PFSK-1 (cell line): ENCODE measurements around the gene XPNPEP1.

Experiments used
- TAF1 ChIP-seq: IDR thresholded peaks from 2 replicates; pipeline ENCODE4 v1.6.1; 2012; ENCODE audit warnings: low read length, control low read depth, borderline replicate concordance; ENCODE audit not compliant: insufficient read depth
- TF ChIP-seq, protein P1 (sequence below), 2 experiments: IDR thresholded peaks; 2 replicates each; pipeline versions ENCODE4 v1.6.1 to v1.8.0; 2011 to 2012; ENCODE audit warnings: low read depth in 2 of 2, low read length in 2 of 2, control low read depth in 1 of 2, inconsistent platforms in 1 of 2, mild to moderate bottlenecking in 1 of 2, moderate library complexity in 1 of 2; ENCODE audit not compliant: insufficient read depth in 1 of 2

DNA sequence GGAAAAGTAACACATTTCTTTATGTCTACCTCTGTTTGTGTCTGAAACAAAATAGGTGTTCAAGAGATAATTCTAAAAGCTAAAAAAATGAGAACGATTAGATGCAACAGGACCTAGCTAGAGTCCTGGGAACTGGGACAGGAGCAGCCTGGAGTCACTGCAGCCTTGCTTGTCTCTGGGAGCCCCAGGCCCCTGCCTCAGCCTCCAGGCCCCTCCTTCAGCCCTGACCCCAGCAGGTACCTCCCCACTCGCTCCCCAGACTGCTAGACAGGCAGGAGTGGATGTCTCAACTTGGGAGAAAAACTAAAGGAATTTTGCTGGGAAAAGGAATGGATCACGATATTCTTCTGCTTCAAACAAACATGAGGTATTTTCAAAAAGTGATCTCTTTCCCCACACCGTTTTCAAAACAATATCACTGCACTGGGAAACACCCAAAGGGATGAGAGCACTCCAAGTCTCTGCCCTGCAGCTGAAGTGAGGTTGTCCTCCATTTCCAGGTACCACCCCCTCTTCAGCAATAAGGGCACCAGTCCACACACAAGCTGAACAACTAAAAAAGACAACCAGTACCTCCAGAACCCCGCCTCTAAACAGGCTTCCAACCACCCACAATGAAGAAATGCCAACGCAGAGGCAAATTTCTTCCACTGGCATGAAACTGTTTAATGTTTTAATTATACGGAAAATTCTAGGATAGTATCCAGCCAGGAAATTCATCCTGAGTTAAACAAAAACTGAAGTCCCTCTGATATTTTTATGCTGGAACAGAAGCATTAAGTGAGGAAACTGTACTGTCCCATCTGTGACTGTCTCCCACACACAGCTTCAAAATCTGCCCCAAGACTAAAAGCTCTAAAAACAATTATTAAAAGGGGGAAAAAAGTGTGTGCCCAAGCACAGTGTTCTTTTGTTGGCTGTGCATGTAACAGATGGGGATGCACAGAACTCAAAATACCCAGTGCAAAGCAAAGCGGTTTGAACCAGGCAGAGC, 47.2 kb downstream of the XPNPEP1 start:
- TF ChIP-seq, protein P1, sequence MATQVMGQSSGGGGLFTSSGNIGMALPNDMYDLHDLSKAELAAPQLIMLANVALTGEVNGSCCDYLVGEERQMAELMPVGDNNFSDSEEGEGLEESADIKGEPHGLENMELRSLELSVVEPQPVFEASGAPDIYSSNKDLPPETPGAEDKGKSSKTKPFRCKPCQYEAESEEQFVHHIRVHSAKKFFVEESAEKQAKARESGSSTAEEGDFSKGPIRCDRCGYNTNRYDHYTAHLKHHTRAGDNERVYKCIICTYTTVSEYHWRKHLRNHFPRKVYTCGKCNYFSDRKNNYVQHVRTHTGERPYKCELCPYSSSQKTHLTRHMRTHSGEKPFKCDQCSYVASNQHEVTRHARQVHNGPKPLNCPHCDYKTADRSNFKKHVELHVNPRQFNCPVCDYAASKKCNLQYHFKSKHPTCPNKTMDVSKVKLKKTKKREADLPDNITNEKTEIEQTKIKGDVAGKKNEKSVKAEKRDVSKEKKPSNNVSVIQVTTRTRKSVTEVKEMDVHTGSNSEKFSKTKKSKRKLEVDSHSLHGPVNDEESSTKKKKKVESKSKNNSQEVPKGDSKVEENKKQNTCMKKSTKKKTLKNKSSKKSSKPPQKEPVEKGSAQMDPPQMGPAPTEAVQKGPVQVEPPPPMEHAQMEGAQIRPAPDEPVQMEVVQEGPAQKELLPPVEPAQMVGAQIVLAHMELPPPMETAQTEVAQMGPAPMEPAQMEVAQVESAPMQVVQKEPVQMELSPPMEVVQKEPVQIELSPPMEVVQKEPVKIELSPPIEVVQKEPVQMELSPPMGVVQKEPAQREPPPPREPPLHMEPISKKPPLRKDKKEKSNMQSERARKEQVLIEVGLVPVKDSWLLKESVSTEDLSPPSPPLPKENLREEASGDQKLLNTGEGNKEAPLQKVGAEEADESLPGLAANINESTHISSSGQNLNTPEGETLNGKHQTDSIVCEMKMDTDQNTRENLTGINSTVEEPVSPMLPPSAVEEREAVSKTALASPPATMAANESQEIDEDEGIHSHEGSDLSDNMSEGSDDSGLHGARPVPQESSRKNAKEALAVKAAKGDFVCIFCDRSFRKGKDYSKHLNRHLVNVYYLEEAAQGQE (IDR thresholded peaks at IDR 0.05; ENCODE audit: insufficient read depth in 1 of 2, low read depth in 2 of 2, low read length in 2 of 2), result no peak
- no peak for TF ChIP-seq TAF1
